Measurements from ENCODE around the gene ANKRD13B.
A peak's percentile ranks its signal among the peaks of the same experiment; 100 is the strongest.

ANKRD13B gene

DNA sequence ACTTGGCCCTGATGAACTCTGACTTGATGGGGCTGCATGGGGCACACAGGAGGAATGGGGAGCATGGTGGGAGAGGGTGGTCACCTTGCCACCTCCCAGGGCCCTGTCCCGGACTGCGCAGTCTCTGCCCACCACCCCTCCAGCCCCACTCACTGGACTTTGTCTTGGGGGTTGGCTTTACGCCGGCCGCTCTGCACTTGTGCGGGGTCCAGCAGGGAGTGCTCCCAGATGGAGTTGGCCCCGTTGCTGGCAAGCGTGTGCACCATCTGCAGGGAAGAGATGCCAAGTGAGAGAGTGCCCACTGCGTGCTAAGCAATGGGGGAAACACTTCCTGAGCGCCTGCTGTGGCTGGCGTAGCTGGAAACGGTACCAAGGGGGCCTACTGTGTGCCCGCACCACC is 10.2 kb upstream of the ANKRD13B start:
- H3K36me3 Mint-ChIP-seq, result peaks cover 42 to 50% of the 10 kb centered on the region in 2 donors
- peaks cover 2 to 4% of the 10 kb centered on the region in 2 donors for H3K9me3 Mint-ChIP-seq
- H3K27ac Mint-ChIP-seq, result no peak overlapping the region
- peaks cover 39 to 55% of the 10 kb centered on the region in 2 donors for H3K4me1 Mint-ChIP-seq
- DNase-seq, result no peak
- no peaks in the 10 kb centered on the region for H3K27me3 Mint-ChIP-seq
- ATAC-seq (replicated peaks), result no peak
- H3K4me3 Mint-ChIP-seq, result no peak overlapping the region

- ATAC-seq (replicated peaks), result no peak
- peak overlapping the region in 1 of 2 donors; percentile 11 for H3K4me3 Mint-ChIP-seq
- peak overlapping the region; percentile 83 for H3K27ac Mint-ChIP-seq
- no peak for DNase-seq
- H3K4me1 Mint-ChIP-seq, result peaks cover 44 to 63% of the 10 kb centered on the region in 2 donors
- peaks cover 35 to 43% of the 10 kb centered on the region in 2 donors for H3K36me3 Mint-ChIP-seq
- H3K27me3 Mint-ChIP-seq, result no peaks in the 10 kb centered on the region
- peaks cover 2 to 4% of the 10 kb centered on the region in 2 donors for H3K9me3 Mint-ChIP-seq
These were observed 9.3 kb upstream of the ANKRD13B start for GRCh38 chr17:29583324-29584248.

DNA sequence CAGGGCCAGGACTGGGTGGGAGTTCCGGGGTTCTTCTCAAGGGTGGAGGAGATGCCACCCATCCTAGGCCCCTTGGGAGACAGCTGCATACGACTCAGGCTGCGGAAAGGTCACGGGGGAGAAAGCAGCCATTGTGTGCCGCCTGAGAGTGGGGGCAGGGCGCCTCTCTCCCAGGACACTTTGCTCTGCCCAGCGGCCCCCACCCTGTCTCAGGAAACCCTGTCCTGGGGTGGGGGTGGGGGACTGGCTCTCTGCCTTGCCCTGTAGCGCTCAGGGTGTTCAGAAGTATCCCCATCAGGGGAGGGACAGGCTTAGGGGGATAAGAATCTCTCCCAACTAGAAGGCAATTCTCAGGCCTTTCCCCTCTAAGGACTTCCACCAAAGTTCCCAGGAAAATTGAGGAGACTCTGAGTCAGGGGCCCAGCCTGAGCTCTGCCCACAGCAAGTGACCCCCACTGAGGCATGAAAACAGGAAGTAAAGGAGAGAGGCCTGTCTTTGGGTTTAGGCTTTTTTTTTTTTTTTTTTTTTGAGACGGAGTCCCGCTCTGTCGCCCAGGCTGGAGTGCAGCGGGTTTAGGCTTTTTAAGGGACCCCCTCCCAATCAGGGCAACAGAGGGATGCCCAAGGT is 8.4 kb upstream of the ANKRD13B start:
- peak overlapping the region; percentile 83 for H3K27ac Mint-ChIP-seq
- H3K4me1 Mint-ChIP-seq, result peaks cover 44 to 64% of the 10 kb centered on the region in 2 donors
- H3K27me3 Mint-ChIP-seq, result no peaks in the 10 kb centered on the region
- peaks cover 2 to 4% of the 10 kb centered on the region in 2 donors for H3K9me3 Mint-ChIP-seq
- DNase-seq (no peak), ATAC-seq (replicated peaks) (no peak)
- H3K4me3 Mint-ChIP-seq, result peak overlapping the region; percentile 11 to 60
- peaks cover 32 to 38% of the 10 kb centered on the region in 2 donors for H3K36me3 Mint-ChIP-seq

DNA sequence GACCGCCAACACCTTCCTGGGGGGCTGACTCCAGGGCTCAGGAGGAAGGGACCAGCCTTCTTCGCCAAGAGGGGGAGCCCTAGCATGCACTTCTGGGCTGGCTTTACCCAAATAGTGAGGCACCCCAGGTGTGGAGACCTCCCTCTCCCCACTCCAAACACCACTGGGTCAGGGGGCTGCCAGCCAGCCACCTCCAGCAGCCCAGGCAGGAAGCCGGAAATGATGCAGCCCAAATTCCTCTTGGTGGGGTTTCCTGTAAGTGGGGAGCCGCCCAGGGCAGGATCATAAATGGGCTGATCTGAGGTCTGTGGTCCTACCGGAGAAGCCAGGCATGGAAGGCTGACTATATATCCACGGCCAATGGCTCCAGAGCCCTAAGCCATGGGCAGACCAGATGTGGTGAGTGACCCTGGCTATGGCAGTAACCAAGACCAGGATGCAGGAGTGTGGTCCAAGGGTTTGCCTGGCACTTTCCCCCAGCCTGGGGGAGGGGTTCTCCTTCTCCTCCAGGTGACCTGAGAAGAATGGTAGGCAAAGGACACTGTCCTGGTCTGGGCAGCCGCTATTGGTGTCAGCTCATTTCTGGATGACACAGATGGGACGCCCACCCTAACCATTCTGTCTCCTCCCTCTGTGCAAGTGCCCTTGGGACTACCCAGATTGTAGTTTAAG is 7.7 kb upstream of the ANKRD13B start:
- Mint-ChIP-seq H3K4me3 (peak overlapping the region in 1 of 2 donors; percentile 60), H3K9me3 (peaks cover 2 to 3% of the 10 kb centered on the region in 2 donors), H3K27ac (peak overlapping the region; percentile 83), H3K27me3 (no peaks in the 10 kb centered on the region), H3K4me1 (peaks cover 42 to 66% of the 10 kb centered on the region in 2 donors), H3K36me3 (peaks cover 28 to 32% of the 10 kb centered on the region in 2 donors)
- ATAC-seq (replicated peaks) (no peak), DNase-seq (no peak)

- Mint-ChIP-seq H3K9me3 (no peaks in the 10 kb centered on the region), H3K4me1 (peaks cover 45 to 71% of the 10 kb centered on the region in 2 donors), H3K36me3 (peaks cover 20% of the 10 kb centered on the region in 2 donors), H3K4me3 (no peak overlapping the region), H3K27ac (peak overlapping the region; percentile 20), H3K27me3 (no peaks in the 10 kb centered on the region)
- DNase-seq (no peak), ATAC-seq (replicated peaks) (no peak)
These were observed 6.1 kb upstream of the ANKRD13B start for GRCh38 chr17:29586676-29587469.

- ATAC-seq (replicated peaks) (no peak), DNase-seq (no peak)
- H3K27me3 Mint-ChIP-seq, result no peaks in the 10 kb centered on the region
- peak overlapping the region; percentile 89 for H3K4me3 Mint-ChIP-seq
- H3K36me3 Mint-ChIP-seq, result peaks cover 13 to 15% of the 10 kb centered on the region in 2 donors
- peaks cover 50 to 78% of the 10 kb centered on the region in 2 donors for H3K4me1 Mint-ChIP-seq
- H3K27ac Mint-ChIP-seq, result peak overlapping the region; percentile 86
- H3K9me3 Mint-ChIP-seq, result no peaks in the 10 kb centered on the region
These were observed 5.3 kb upstream of the ANKRD13B start for GRCh38 chr17:29587591-29587990.

- no peak for DNase-seq
- Mint-ChIP-seq H3K9me3 (no peaks in the 10 kb centered on the region), H3K36me3 (peaks cover 9 to 10% of the 10 kb centered on the region in 2 donors), H3K4me3 (peak overlapping the region; percentile 89), H3K27ac (peak overlapping the region; percentile 86), H3K4me1 (peaks cover 52 to 82% of the 10 kb centered on the region in 2 donors), H3K27me3 (no peaks in the 10 kb centered on the region)
- no peak for ATAC-seq (replicated peaks)
These were observed 4.8 kb upstream of the ANKRD13B start for GRCh38 chr17:29588017-29588561.

DNA sequence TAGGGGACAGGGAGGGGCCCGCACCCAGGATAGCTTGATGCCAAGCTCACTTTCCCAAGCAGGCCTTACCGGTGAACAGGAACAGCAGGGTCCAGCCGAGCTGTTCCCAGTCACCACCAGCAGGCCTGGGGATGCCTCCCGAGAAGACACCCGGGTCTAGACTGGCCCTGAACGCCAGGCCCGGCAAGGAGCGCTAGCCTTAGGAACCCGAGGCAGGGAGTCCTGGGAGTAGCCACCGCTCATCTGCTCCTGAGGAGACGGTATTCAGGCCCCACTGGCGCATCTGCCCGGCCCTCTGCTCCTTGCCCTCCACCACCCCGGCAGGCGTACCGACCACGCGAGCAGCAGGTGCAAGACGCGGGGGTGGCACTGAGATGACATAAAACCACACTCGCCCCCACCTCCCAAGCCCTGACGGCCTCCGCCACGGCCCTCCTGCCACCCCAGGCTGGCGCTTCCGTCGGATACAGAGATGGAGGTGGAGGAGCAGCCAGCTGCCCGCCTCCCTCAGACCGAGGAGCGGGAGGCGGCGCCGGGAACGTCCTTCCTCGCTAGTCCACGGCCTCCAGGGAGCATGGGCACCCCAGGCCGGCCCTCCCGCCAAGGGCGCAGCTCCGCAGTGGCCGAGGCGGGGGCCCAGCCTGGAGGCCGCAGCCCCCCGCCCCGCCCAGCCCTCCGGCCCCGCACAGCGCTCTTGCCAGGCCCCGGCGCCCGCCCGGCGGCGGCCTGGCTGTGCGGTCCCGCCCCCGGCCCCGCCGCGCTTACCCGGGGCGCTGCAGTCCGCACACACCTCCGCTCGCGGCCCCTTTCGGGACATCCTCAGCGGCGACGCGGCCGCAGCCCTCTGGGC is 4.1 kb upstream of the ANKRD13B start:
- no peaks in the 10 kb centered on the region for H3K9me3 Mint-ChIP-seq
- H3K4me1 Mint-ChIP-seq, result peaks cover 51 to 82% of the 10 kb centered on the region in 2 donors
- ATAC-seq (replicated peaks) (peak; percentile 25 to 29), DNase-seq (no peak)
- H3K4me3 Mint-ChIP-seq, result peak overlapping the region; percentile 89
- peaks cover 0 to under 1% of the 10 kb centered on the region in 2 donors for H3K27me3 Mint-ChIP-seq
- H3K27ac Mint-ChIP-seq, result peak overlapping the region; percentile 86
- peaks cover 3% of the 10 kb centered on the region in 2 donors for H3K36me3 Mint-ChIP-seq

DNA sequence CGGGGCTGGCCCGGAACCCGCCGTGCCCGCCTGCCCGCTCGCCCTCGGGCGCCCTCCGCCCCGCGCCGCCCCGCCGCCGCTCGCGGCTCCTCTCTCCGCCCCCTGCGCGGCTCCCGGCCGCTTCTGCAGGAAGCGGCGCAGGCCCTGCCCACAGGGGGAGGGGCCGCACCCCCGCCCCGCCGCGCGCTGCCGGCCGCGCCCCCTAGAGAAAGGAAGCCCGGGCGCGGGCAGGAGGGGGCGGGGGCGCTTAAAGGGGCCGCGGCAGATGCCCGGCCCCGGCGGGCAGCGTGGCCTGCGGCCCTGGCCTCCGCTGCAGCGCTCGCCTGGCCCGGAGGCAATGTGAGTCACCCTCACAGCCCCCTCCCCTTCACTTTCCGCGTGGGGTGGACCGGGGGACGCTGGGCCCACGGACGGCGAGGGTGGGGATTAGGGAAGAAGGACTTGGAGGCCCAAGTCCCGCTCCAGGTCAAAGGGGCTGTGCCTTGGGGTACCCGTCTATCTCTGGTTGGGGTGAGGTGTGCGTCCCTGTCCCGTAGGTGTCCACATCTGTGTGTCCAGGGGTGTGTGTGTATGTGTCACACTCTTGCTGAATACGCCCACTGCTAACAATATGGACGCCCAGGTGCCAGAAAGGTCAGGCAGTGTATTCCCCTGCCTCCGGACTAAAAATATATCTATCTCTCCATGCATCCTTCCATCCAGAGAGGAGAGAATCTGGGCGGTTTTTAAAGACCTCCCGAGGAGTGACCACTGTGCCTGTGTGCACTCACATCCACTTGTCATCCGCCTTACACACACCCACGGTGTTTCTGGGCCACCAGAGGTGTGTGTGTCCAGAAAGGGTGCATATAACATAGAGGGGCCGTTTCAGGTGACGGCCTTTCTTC is 3.2 kb upstream of the ANKRD13B start, which contains the start of gene GIT1:
GIT1 (minus strand) TSS at position 125 of the 887 bp plus-strand sequence. CDS start 270 bp downstream, outside the sequence.
- no peaks in the 10 kb centered on the region for H3K9me3 Mint-ChIP-seq
- peaks cover 0 to 10% of the 10 kb centered on the region in 2 donors for H3K27me3 Mint-ChIP-seq
- ATAC-seq (replicated peaks) (peak; percentile 71 to 78), DNase-seq (peak; percentile 73)
- H3K36me3 Mint-ChIP-seq, result peaks cover 0 to 2% of the 10 kb centered on the region in 2 donors
- peak within 1 kb of the TSS; percentile 89 to 90 for H3K4me3 Mint-ChIP-seq
- H3K27ac Mint-ChIP-seq, result peak within 1 kb of the TSS; percentile 87
- peaks cover 43 to 79% of the 10 kb centered on the region in 2 donors for H3K4me1 Mint-ChIP-seq

GRCh38 chr17:29590411-29591145 is 2.4 kb upstream of the ANKRD13B start:
- Mint-ChIP-seq H3K4me1 (peaks cover 38 to 71% of the 10 kb centered on the region in 2 donors), H3K36me3 (peaks cover 0 to 2% of the 10 kb centered on the region in 2 donors), H3K9me3 (no peaks in the 10 kb centered on the region), H3K27me3 (peaks cover 0 to 15% of the 10 kb centered on the region in 2 donors), H3K27ac (peak overlapping the region; percentile 88), H3K4me3 (peak overlapping the region; percentile 86 to 90)
- DNase-seq (no peak), ATAC-seq (replicated peaks) (peak in 1 of 2 donors; percentile 2)

- Mint-ChIP-seq H3K27me3 (peaks cover 0 to 15% of the 10 kb centered on the region in 2 donors), H3K9me3 (no peaks in the 10 kb centered on the region), H3K4me1 (peaks cover 34 to 68% of the 10 kb centered on the region in 2 donors), H3K27ac (peak overlapping the region; percentile 88), H3K4me3 (peak overlapping the region; percentile 86 to 90), H3K36me3 (peaks cover 0 to 2% of the 10 kb centered on the region in 2 donors)
- DNase-seq (no peak), ATAC-seq (replicated peaks) (peak; percentile 12 to 24)
These were observed 1.7 kb upstream of the ANKRD13B start for GRCh38 chr17:29591146-29591736.

Measured in stimulated activated naive B cell treated with anti-CD40 and anti-IgM and Interleukin-4, amounts not matched to agents 10 μg/mL and 1 μg/mL and 100 μg/mL, for 72 hours (primary cell).